Measurements from ENCODE around the gene PHF12.

The PHF12 gene

GRCh38 chr17:28953444-28954118, 2.3 kb upstream of the PHF12 start:
- peaks cover 5% of the 10 kb centered on the region; the same call in 1 of the 2 replicates for H3K36me3 ChIP-seq (ENCODE audit: insufficient read depth, low read length)
- H4K20me1 ChIP-seq (ENCODE audit: insufficient read depth, low read length), result no peaks in the 10 kb centered on the region
- H3K9me3 ChIP-seq (ENCODE audit: low read length), result no peaks in the 10 kb centered on the region
- no peaks in the 10 kb centered on the region for H3K9me2 ChIP-seq (ENCODE audit: low read depth, low read length)
- H3K79me2 ChIP-seq (ENCODE audit: insufficient read depth, low read length), result peaks cover 22% of the 10 kb centered on the region
- H3F3A ChIP-seq (ENCODE audit: insufficient read depth, low read length), result no peaks in the 10 kb centered on the region
- no peak overlapping the region for H3K27ac ChIP-seq (ENCODE audit: low read depth, low read length, poor library complexity, severe bottlenecking)
- H3K4me2 ChIP-seq (ENCODE audit: low read length), result peak overlapping the region; percentile 88; the same call in 1 of the 2 replicates
- H3K4me1 ChIP-seq (ENCODE audit: insufficient read depth, low read length, severe bottlenecking), result peaks cover 14% of the 10 kb centered on the region
- no peak overlapping the region for H3K4me3 ChIP-seq (ENCODE audit: low read depth, low read length, poor library complexity, severe bottlenecking)
- H3K9ac ChIP-seq (ENCODE audit: low read length), result no peak overlapping the region
- no peak overlapping the region for H2AFZ ChIP-seq (ENCODE audit: low read length)
- no peak for TF ChIP-seq EZH2 (IDR thresholded peaks at IDR 0.05; ENCODE audit: borderline replicate concordance, low read length)
- TF ChIP-seq CTCF (IDR thresholded peaks at IDR 0.05; ENCODE audit: low read length), result peak; percentile 87
- no peaks in the 10 kb centered on the region for H3K27me3 ChIP-seq (ENCODE audit: insufficient read depth, low read length)

GRCh38 chr17:28951991-28952975, 965 bp upstream of the PHF12 start:
- no peaks in the 10 kb centered on the region for H3K9me3 ChIP-seq (ENCODE audit: low read length)
- H3K4me1 ChIP-seq (ENCODE audit: insufficient read depth, low read length, severe bottlenecking), result peaks cover 27% of the 10 kb centered on the region
- peak overlapping the region; percentile 72 for H3K4me3 ChIP-seq (ENCODE audit: low read depth, low read length, poor library complexity, severe bottlenecking)
- H3K9ac ChIP-seq (ENCODE audit: low read length), result peak overlapping the region; percentile 74
- no peaks in the 10 kb centered on the region for H3F3A ChIP-seq (ENCODE audit: insufficient read depth, low read length)
- peak overlapping the region; percentile 91 for H3K27ac ChIP-seq (ENCODE audit: low read depth, low read length, poor library complexity, severe bottlenecking)
- H3K27me3 ChIP-seq (ENCODE audit: insufficient read depth, low read length), result no peaks in the 10 kb centered on the region
- no peak for TF ChIP-seq EZH2 (IDR thresholded peaks at IDR 0.05; ENCODE audit: borderline replicate concordance, low read length)
- no peak for TF ChIP-seq CTCF (IDR thresholded peaks at IDR 0.05; ENCODE audit: low read length)
- H3K9me2 ChIP-seq (ENCODE audit: low read depth, low read length), result no peaks in the 10 kb centered on the region
- H3K4me2 ChIP-seq (ENCODE audit: low read length), result peak overlapping the region; percentile 88
- peaks cover 35% of the 10 kb centered on the region for H3K79me2 ChIP-seq (ENCODE audit: insufficient read depth, low read length)
- no peak overlapping the region for H2AFZ ChIP-seq (ENCODE audit: low read length)
- H3K36me3 ChIP-seq (ENCODE audit: insufficient read depth, low read length), result peaks cover 12% of the 10 kb centered on the region; the same call in 1 of the 2 replicates
- H4K20me1 ChIP-seq (ENCODE audit: insufficient read depth, low read length), result no peaks in the 10 kb centered on the region

- H3K9me2 ChIP-seq (ENCODE audit: low read depth, low read length), result no peaks in the 10 kb centered on the region
- H3K27ac ChIP-seq (ENCODE audit: low read depth, low read length, poor library complexity, severe bottlenecking), result peak overlapping the region; percentile 88
- H3K27me3 ChIP-seq (ENCODE audit: insufficient read depth, low read length), result no peaks in the 10 kb centered on the region
- H3K36me3 ChIP-seq (ENCODE audit: insufficient read depth, low read length), result peaks cover 20% of the 10 kb centered on the region; the same call in 1 of the 2 replicates
- peaks cover 49% of the 10 kb centered on the region for H3K79me2 ChIP-seq (ENCODE audit: insufficient read depth, low read length)
- H3K4me3 ChIP-seq (ENCODE audit: low read depth, low read length, poor library complexity, severe bottlenecking), result peak overlapping the region; percentile 94
- H2AFZ ChIP-seq (ENCODE audit: low read length), result no peak overlapping the region
- H3F3A ChIP-seq (ENCODE audit: insufficient read depth, low read length), result no peaks in the 10 kb centered on the region
- no peaks in the 10 kb centered on the region for H3K9me3 ChIP-seq (ENCODE audit: low read length)
- H3K9ac ChIP-seq (ENCODE audit: low read length), result peak overlapping the region; percentile 92
- H4K20me1 ChIP-seq (ENCODE audit: insufficient read depth, low read length), result no peaks in the 10 kb centered on the region
- peaks cover 39% of the 10 kb centered on the region for H3K4me1 ChIP-seq (ENCODE audit: insufficient read depth, low read length, severe bottlenecking)
- peak overlapping the region; percentile 94 for H3K4me2 ChIP-seq (ENCODE audit: low read length)
- TF ChIP-seq CTCF (IDR thresholded peaks at IDR 0.05; ENCODE audit: low read length) (no peak), EZH2 (IDR thresholded peaks at IDR 0.05; ENCODE audit: borderline replicate concordance, low read length) (no peak)
Measured at GRCh38 chr17:28950752-28951427, 428 bp downstream of the PHF12 start.
